ENCODE measurements around the gene EVA1A.

DNA sequence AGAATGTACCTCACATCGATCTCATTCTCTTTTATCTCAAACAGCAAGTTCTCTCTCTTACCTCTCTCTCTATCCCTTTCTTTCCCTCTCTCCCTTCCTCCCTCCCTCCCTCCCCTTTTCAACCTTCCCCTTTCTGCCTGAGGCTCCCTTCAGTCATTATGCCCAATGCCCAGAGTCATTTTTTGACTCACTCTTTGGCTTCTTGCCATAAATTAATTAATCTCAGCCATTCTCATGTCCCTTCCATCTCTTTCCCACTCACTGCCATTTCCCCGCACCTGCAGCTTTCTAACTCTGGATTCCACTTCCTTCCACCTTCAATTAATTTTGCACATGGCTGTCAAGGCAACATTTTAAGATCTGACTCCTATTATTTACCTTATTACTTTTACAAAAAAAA is 60.1 kb downstream of the EVA1A start:
- TF ChIP-seq, protein P1, sequence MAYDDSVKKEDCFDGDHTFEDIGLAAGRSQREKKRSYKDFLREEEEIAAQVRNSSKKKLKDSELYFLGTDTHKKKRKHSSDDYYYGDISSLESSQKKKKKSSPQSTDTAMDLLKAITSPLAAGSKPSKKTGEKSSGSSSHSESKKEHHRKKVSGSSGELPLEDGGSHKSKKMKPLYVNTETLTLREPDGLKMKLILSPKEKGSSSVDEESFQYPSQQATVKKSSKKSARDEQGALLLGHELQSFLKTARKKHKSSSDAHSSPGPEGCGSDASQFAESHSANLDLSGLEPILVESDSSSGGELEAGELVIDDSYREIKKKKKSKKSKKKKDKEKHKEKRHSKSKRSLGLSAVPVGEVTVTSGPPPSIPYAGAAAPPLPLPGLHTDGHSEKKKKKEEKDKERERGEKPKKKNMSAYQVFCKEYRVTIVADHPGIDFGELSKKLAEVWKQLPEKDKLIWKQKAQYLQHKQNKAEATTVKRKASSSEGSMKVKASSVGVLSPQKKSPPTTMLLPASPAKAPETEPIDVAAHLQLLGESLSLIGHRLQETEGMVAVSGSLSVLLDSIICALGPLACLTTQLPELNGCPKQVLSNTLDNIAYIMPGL (CRISPR knock-in tag; IDR thresholded peaks at IDR 0.05; ENCODE audit: borderline replicate concordance) = no peak
- TF ChIP-seq RFX5 (IDR thresholded peaks at IDR 0.05) = no peak
